ENCODE results near the gene BST1. TPM values are rescaled to one million over a fixed set of nuclear protein-coding genes. Genes with fewer than 3 reads are reported as not detected.

BST1 gene
- total RNA-seq, 1 donor from 2014 or later = 5.2 TPM

DNA sequence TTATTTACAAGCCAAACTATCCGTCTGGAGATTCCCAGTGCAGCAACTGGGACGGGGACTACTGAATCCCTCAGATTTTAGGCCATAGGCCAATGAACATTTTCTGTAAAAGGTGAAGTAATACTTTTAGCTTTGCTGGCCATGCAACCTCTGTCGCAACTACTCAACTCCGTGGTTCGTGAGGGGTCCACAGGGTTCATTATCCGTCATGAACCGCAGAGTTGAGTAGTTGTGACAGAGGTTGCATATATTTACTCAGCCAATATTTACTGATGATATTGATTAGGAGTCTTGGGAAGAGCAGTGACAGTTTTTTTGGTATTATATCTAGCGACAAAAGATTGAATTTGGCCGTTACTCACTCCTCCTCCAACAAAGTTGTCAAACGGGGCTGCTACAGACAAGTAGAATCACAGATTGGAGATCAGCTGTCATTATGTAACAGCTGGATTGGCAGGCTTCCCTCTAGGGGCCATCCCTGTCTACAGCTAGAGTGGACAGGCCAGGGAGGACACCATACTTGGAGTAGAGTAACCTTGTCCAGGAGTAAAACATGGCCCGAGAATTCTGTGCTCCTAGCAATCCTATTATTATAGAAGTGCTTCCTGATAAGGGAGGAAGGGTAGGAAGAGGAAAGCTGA, 38.0 kb downstream of the BST1 start:
- no peaks in the 10 kb centered on the region for H3K27me3 ChIP-seq (ENCODE audit: control insufficient read depth in 3 of 3, insufficient read depth in 3 of 3, low read length in 3 of 3)
- no peak overlapping the region for H3K9ac ChIP-seq (ENCODE audit: low read depth in 1 of 3, low read length in 3 of 3)
- peaks cover 0 to 2% (median 0%) of the 10 kb centered on the region in 3 donors for H3K4me1 ChIP-seq (ENCODE audit: control insufficient read depth in 3 of 3, insufficient read depth in 3 of 3, low read length in 3 of 3)
- no peaks in the 10 kb centered on the region for H3K9me3 ChIP-seq (ENCODE audit: control insufficient read depth in 3 of 3, low read length in 3 of 3)
- no peaks in the 10 kb centered on the region for H3K36me3 ChIP-seq (ENCODE audit: control insufficient read depth in 3 of 3, insufficient read depth in 3 of 3, low read length in 3 of 3)
- no peak overlapping the region for H3K27ac ChIP-seq (ENCODE audit: low read depth, low read length)
- H3K4me3 ChIP-seq (ENCODE audit: low read length in 3 of 3) = no peak overlapping the region

DNA sequence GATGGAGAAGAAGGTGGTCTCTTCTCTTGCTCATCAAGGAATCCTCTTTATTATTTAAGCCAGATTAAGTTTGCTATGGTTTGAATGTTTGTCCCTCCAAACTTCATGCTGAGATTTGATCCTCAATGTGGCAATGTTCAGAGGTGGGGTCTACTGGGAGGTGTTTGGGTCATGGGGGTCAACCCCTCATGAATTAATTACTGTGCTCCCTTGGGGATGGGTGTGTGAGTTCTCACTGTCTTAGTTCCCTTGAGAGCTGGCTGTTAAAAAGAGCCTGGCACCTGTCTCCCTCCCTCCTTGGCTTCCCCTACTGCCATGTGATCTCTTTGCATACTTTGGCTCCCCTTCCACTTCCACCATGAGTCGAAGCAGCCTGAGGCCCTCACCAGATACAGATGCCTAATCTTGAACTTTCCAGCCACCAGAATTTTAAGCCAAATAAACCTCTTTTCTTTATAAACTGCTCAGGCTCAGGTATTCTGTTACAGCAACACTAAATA, 39.3 kb downstream of the BST1 start:
- Histone ChIP-seq H3K36me3 (ENCODE audit: control insufficient read depth in 3 of 3, insufficient read depth in 3 of 3, low read length in 3 of 3) (no peaks in the 10 kb centered on the region), H3K9ac (ENCODE audit: low read depth in 1 of 3, low read length in 3 of 3) (no peak overlapping the region), H3K27ac (ENCODE audit: low read depth, low read length) (no peak overlapping the region), H3K4me1 (ENCODE audit: control insufficient read depth in 3 of 3, insufficient read depth in 3 of 3, low read length in 3 of 3) (peaks cover 0 to 2% (median 0%) of the 10 kb centered on the region in 3 donors), H3K4me3 (ENCODE audit: low read length in 3 of 3) (no peak overlapping the region), H3K9me3 (ENCODE audit: control insufficient read depth in 3 of 3, low read length in 3 of 3) (no peaks in the 10 kb centered on the region), H3K27me3 (ENCODE audit: control insufficient read depth in 3 of 3, insufficient read depth in 3 of 3, low read length in 3 of 3) (no peaks in the 10 kb centered on the region)

DNA sequence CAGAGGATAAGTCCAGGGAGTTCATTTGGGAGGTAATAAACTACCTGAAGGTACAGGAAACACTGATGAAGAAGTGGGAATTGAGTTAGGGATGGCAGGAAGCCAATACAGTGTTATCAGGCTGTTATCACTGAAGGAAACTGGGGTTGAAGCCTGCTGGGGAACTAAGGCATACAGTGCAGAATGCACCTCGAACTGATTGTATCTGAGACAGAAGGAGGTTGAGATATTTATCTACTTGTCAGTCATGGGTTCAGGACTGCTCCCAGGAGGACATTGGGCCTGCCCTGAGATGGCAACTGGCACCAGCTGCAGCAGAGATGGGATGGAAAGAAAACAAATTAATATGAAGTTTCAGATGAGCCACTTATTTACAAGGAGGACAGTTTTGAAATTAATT, 39.8 kb downstream of the BST1 start:
- H3K4me1 ChIP-seq (ENCODE audit: control insufficient read depth in 3 of 3, insufficient read depth in 3 of 3, low read length in 3 of 3) = peaks cover 0 to 2% (median 0%) of the 10 kb centered on the region in 3 donors
- H3K4me3 ChIP-seq (ENCODE audit: low read length in 3 of 3) = no peak overlapping the region
- no peak overlapping the region for H3K9ac ChIP-seq (ENCODE audit: low read depth in 1 of 3, low read length in 3 of 3)
- no peak overlapping the region for H3K27ac ChIP-seq (ENCODE audit: low read depth, low read length)
- H3K36me3 ChIP-seq (ENCODE audit: control insufficient read depth in 3 of 3, insufficient read depth in 3 of 3, low read length in 3 of 3) = no peaks in the 10 kb centered on the region
- no peaks in the 10 kb centered on the region for H3K27me3 ChIP-seq (ENCODE audit: control insufficient read depth in 3 of 3, insufficient read depth in 3 of 3, low read length in 3 of 3)
- H3K9me3 ChIP-seq (ENCODE audit: control insufficient read depth in 3 of 3, low read length in 3 of 3) = no peaks in the 10 kb centered on the region

DNA sequence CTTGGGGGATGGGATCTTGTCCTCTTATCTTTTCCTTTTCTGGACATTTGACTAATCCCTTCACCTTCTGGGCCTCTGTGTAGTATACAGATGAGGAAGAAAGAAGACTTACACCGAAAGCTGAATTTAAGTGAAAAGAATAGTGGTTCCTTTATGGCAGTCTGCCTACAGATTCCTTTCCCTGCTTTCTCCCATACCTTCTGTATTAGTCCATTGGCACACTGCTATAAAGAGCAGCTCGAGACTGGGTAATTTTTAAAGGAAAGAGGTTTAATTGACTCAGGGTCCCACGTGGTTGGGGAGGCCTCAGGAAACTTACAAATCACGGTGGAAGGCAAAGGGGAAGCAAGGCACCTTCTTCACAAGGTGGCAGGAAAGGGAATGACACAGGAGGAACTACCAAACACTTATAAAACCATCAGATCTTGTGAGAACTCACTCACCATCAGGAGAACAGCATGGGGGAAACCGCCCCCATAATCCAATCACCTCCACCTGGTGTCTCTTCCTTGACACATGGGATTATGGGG, 41.2 kb downstream of the BST1 start:
- H3K27ac ChIP-seq (ENCODE audit: low read depth, low read length) = no peak overlapping the region
- H3K4me1 ChIP-seq (ENCODE audit: control insufficient read depth in 3 of 3, insufficient read depth in 3 of 3, low read length in 3 of 3) = no peaks in the 10 kb centered on the region
- no peak overlapping the region for H3K9ac ChIP-seq (ENCODE audit: low read depth in 1 of 3, low read length in 3 of 3)
- no peaks in the 10 kb centered on the region for H3K27me3 ChIP-seq (ENCODE audit: control insufficient read depth in 3 of 3, insufficient read depth in 3 of 3, low read length in 3 of 3)
- no peaks in the 10 kb centered on the region for H3K9me3 ChIP-seq (ENCODE audit: control insufficient read depth in 3 of 3, low read length in 3 of 3)
- no peak overlapping the region for H3K4me3 ChIP-seq (ENCODE audit: low read length in 3 of 3)
- H3K36me3 ChIP-seq (ENCODE audit: control insufficient read depth in 3 of 3, insufficient read depth in 3 of 3, low read length in 3 of 3) = no peaks in the 10 kb centered on the region

DNA sequence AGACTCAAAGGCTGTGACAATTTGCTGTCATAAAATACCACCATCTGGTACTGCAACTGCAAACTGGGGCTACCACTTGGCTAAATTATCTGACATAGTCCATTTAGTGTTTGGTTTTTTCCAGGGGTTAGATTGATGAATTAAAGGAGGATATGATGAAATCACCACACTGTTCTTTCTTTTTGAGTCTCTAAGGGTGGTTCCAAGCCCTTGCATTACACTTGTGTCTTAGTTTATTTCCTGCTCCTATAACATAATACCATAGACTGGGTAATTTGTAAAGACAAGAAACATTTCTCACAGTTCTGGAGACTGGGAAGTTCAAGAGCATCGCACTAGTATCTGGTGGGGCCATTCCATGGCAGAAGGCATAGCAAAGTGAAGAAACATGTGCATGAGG, 43.2 kb downstream of the BST1 start:
- H3K36me3 ChIP-seq (ENCODE audit: control insufficient read depth in 3 of 3, insufficient read depth in 3 of 3, low read length in 3 of 3) = no peaks in the 10 kb centered on the region
- H3K27me3 ChIP-seq (ENCODE audit: control insufficient read depth in 3 of 3, insufficient read depth in 3 of 3, low read length in 3 of 3) = no peaks in the 10 kb centered on the region
- no peak overlapping the region for H3K9ac ChIP-seq (ENCODE audit: low read depth in 1 of 3, low read length in 3 of 3)
- no peaks in the 10 kb centered on the region for H3K9me3 ChIP-seq (ENCODE audit: control insufficient read depth in 3 of 3, low read length in 3 of 3)
- no peak overlapping the region for H3K27ac ChIP-seq (ENCODE audit: low read depth, low read length)
- no peaks in the 10 kb centered on the region for H3K4me1 ChIP-seq (ENCODE audit: control insufficient read depth in 3 of 3, insufficient read depth in 3 of 3, low read length in 3 of 3)
- H3K4me3 ChIP-seq (ENCODE audit: low read length in 3 of 3) = no peak overlapping the region

DNA sequence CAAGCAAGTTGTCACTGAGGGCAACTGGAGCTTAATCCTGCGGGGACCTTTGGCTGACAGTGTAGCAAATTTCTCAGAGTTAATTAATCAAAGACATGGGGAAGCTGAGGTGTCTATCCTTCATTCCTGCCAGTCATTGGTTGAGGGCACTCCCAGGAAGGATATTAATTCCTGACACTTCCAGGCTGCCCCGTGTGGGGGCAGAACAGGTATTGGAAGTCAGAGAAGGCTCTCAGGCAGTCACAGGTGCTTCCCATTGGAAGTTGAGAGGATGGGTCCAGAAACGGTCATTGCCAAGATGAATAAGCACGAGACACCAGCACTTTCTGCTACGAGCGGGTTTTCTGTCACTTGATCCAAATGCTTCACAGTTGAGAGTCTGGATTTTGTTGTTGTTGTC, 46.1 kb downstream of the BST1 start:
- Histone ChIP-seq H3K9me3 (ENCODE audit: control insufficient read depth in 3 of 3, low read length in 3 of 3) (no peaks in the 10 kb centered on the region), H3K27ac (ENCODE audit: low read depth, low read length) (no peak overlapping the region), H3K27me3 (ENCODE audit: control insufficient read depth in 3 of 3, insufficient read depth in 3 of 3, low read length in 3 of 3) (no peaks in the 10 kb centered on the region), H3K4me1 (ENCODE audit: control insufficient read depth in 3 of 3, insufficient read depth in 3 of 3, low read length in 3 of 3) (peaks cover 0 to 4% (median 2%) of the 10 kb centered on the region in 3 donors), H3K4me3 (ENCODE audit: low read length in 3 of 3) (no peak overlapping the region), H3K9ac (ENCODE audit: low read depth in 1 of 3, low read length in 3 of 3) (no peak overlapping the region), H3K36me3 (ENCODE audit: control insufficient read depth in 3 of 3, insufficient read depth in 3 of 3, low read length in 3 of 3) (no peaks in the 10 kb centered on the region)

DNA sequence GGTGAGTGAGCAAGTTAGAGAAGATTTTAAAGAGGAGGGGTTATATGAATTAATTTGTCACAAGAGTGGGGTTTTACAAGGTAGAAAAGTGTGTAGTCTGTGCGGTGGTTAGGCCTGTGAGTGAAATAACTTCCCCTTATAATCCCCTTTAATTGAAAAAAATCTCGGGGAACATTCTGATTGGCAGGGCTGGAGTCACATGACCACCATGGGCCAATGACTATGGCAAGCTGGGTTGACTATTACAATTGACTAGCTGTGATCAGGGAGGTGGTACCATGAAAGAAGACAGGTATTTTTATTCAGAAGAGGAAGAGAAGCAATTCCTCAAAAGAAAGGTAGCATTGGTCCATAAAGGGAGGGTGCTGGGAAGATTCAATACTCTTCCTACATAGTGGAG, 48.3 kb downstream of the BST1 start:
- H3K36me3 ChIP-seq (ENCODE audit: control insufficient read depth in 3 of 3, insufficient read depth in 3 of 3, low read length in 3 of 3) = no peaks in the 10 kb centered on the region
- H3K9me3 ChIP-seq (ENCODE audit: control insufficient read depth in 3 of 3, low read length in 3 of 3) = no peaks in the 10 kb centered on the region
- H3K27ac ChIP-seq (ENCODE audit: low read depth, low read length) = no peak overlapping the region
- no peak overlapping the region for H3K4me3 ChIP-seq (ENCODE audit: low read length in 3 of 3)
- H3K27me3 ChIP-seq (ENCODE audit: control insufficient read depth in 3 of 3, insufficient read depth in 3 of 3, low read length in 3 of 3) = no peaks in the 10 kb centered on the region
- no peak overlapping the region for H3K9ac ChIP-seq (ENCODE audit: low read depth in 1 of 3, low read length in 3 of 3)
- peaks cover 0 to 4% (median 2%) of the 10 kb centered on the region in 3 donors for H3K4me1 ChIP-seq (ENCODE audit: control insufficient read depth in 3 of 3, insufficient read depth in 3 of 3, low read length in 3 of 3)

DNA sequence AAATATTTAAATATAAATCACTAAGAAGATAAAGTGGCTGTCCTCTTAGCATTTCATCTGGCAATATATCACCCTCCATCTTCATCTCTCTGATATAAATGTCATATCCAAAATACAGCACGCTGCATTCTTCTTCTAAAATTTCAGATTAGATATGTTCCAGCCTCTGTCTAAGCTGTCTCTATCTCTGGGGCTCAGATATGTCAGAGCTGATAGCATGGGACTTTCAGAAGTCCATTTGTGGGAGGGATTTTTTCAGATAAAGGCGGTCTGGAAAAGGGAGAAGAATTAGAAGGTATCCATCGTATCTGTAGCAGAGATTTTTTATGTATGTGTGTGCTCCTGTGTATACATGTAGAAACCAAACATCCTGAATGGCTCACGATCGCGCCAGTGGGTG, 50.2 kb downstream of the BST1 start:
- Histone ChIP-seq H3K9ac (ENCODE audit: low read depth in 1 of 3, low read length in 3 of 3) (no peak overlapping the region), H3K4me3 (ENCODE audit: low read length in 3 of 3) (no peak overlapping the region), H3K27ac (ENCODE audit: low read depth, low read length) (no peak overlapping the region), H3K27me3 (ENCODE audit: control insufficient read depth in 3 of 3, insufficient read depth in 3 of 3, low read length in 3 of 3) (no peaks in the 10 kb centered on the region), H3K36me3 (ENCODE audit: control insufficient read depth in 3 of 3, insufficient read depth in 3 of 3, low read length in 3 of 3) (no peaks in the 10 kb centered on the region), H3K9me3 (ENCODE audit: control insufficient read depth in 3 of 3, low read length in 3 of 3) (no peaks in the 10 kb centered on the region), H3K4me1 (ENCODE audit: control insufficient read depth in 3 of 3, insufficient read depth in 3 of 3, low read length in 3 of 3) (peaks cover 0 to 4% (median 2%) of the 10 kb centered on the region in 3 donors)

DNA sequence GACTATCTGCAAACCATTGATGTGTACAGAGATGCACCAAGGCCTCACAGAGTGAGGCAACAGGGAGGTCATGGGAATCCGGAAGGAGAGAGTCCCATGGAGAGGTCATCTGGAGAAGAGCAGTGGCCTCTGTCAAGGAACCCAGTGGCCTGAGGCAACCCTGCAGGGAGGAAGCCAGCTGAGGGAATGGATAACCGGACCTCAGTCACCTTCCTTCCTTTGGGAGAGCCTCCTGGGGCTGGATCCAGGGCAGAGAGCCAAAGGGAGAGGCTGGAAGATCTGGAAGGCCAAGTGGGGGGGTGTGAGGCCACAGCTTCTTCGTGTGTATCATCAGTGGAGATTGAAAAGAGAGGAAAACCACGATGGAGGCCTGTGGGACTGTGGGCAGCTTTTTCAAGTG, 50.9 kb downstream of the BST1 start:
- no peaks in the 10 kb centered on the region for H3K9me3 ChIP-seq (ENCODE audit: control insufficient read depth in 3 of 3, low read length in 3 of 3)
- no peaks in the 10 kb centered on the region for H3K36me3 ChIP-seq (ENCODE audit: control insufficient read depth in 3 of 3, insufficient read depth in 3 of 3, low read length in 3 of 3)
- H3K4me3 ChIP-seq (ENCODE audit: low read length in 3 of 3) = no peak overlapping the region
- H3K27me3 ChIP-seq (ENCODE audit: control insufficient read depth in 3 of 3, insufficient read depth in 3 of 3, low read length in 3 of 3) = no peaks in the 10 kb centered on the region
- no peak overlapping the region for H3K27ac ChIP-seq (ENCODE audit: low read depth, low read length)
- H3K4me1 ChIP-seq (ENCODE audit: control insufficient read depth in 3 of 3, insufficient read depth in 3 of 3, low read length in 3 of 3) = peaks cover 0 to 4% (median 2%) of the 10 kb centered on the region in 3 donors
- no peak overlapping the region for H3K9ac ChIP-seq (ENCODE audit: low read depth in 1 of 3, low read length in 3 of 3)

DNA sequence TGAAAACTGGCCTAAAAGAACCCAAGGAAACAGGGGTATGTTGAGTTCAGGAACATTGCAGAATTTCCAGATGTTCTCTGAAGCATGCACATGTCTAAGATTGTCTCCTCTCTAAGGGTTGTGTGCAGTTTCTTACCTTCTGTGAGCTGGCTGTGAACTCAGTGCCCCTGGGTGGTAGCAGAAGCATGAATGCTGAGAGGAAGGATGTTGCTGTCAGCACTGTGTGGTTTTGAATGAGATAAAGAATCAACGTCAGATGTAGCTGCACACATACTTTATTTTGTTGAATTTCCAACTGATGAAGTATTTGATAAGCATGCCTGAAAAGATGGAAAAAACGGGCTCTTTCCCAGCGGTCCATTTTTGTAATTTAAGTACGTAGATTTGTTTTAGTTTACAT, 51.5 kb downstream of the BST1 start:
- no peak overlapping the region for H3K9ac ChIP-seq (ENCODE audit: low read depth in 1 of 3, low read length in 3 of 3)
- H3K4me3 ChIP-seq (ENCODE audit: low read length in 3 of 3) = no peak overlapping the region
- no peaks in the 10 kb centered on the region for H3K27me3 ChIP-seq (ENCODE audit: control insufficient read depth in 3 of 3, insufficient read depth in 3 of 3, low read length in 3 of 3)
- H3K36me3 ChIP-seq (ENCODE audit: control insufficient read depth in 3 of 3, insufficient read depth in 3 of 3, low read length in 3 of 3) = no peaks in the 10 kb centered on the region
- H3K4me1 ChIP-seq (ENCODE audit: control insufficient read depth in 3 of 3, insufficient read depth in 3 of 3, low read length in 3 of 3) = peaks cover 0 to 4% (median 2%) of the 10 kb centered on the region in 3 donors
- no peaks in the 10 kb centered on the region for H3K9me3 ChIP-seq (ENCODE audit: control insufficient read depth in 3 of 3, low read length in 3 of 3)
- H3K27ac ChIP-seq (ENCODE audit: low read depth, low read length) = no peak overlapping the region
